HCT116 (cell line): ENCODE measurements around the gene CENPT. TPM values are rescaled to one million over a fixed set of nuclear protein-coding genes. Genes with fewer than 3 reads are reported as not detected.

Experiments
- ATAC-seq: fragments of 200-7000 bp; cut with Tn5 transposase; 2 replicates; pipeline ENCODE4 v1.9.1; 2020; ENCODE audit warnings: mild to moderate bottlenecking, moderate library complexity
- BruUV-seq: library from RNA; stranded (reverse); fragments of 400-500 nt; replicated peaks from 2 replicates; lab custom pipeline; 2021; lab: Mats Ljungman, UMichigan
- CTCF ChIA-PET: fragments of 300-600 bp; sonication (Branson Sonifier 250); formaldehyde crosslinking; loops from one replicate; lab custom pipeline; 2021; ENCODE audit warnings: antibody characterized with exemption; lab: Charles Lee
- POLR2A ChIA-PET: fragments of 300-600, 350-600 bp; sonication (Branson Sonifier 250); formaldehyde crosslinking; loops from one replicate; lab custom pipeline; 2021; ENCODE audit warnings: antibody characterized with exemption; lab: Charles Lee
- RAD21 ChIA-PET, 2 experiments: fragments of 300-600 bp; sonication (Branson Sonifier 250); formaldehyde crosslinking; loops; one replicate each; lab custom pipeline; 2023; ENCODE audit warnings: low total read pairs in 2 of 2; ENCODE audit not compliant: uncharacterized antibody in 2 of 2, unreplicated experiment in 2 of 2, low non-redundant PET in 1 of 2; lab: Charles Lee
- DNase-seq: peaks from one replicate; pipeline ENCODE4 v3.0.0-alpha.2; 2010; ENCODE audit warnings: low read depth, low spot score
- H2AFZ ChIP-seq: fragments of 200-600 bp; shearing (Covaris generic), sonication (generic); 2 replicates; pipeline ENCODE4 v1.6.1; 2017; ENCODE audit warnings: low read depth, mixed run types, mixed read lengths, antibody characterized with exemption, low read length; ENCODE audit not compliant: poor library complexity, severe bottlenecking
- H3K27ac ChIP-seq: 2 replicates; pipeline ENCODE4 v1.5.1; 2012; ENCODE audit warnings: low read depth, low read length
- H3K27me3 ChIP-seq: fragments of 200-600 bp; sonication (generic); 2 replicates; pipeline ENCODE4 v1.6.1; 2016; ENCODE audit warnings: mixed run types, low read length, mixed read lengths; ENCODE audit not compliant: insufficient read depth
- H3K36me3 ChIP-seq, 2 experiments: fragments of 200-500 bp in 1 of 2; fragments of 200-600 bp in 1 of 2; sonication (Bioruptor generic) in 1 of 2; sonication (generic) in 1 of 2; 2 replicates each; pipeline versions ENCODE4 v1.5.1 to v1.6.1; 2014 to 2016; ENCODE audit warnings: low read length in 2 of 2, inconsistent platforms in 1 of 2, mixed read lengths in 1 of 2, mixed run types in 1 of 2; ENCODE audit not compliant: insufficient read depth in 2 of 2, control insufficient read depth in 1 of 2
- H3K4me1 ChIP-seq, 2 experiments: fragments of 200-600 bp in 1 of 2; sonication (generic) in 1 of 2; 2 replicates each; pipeline versions ENCODE4 v1.5.1 to v1.6.1; 2012 to 2017; ENCODE audit warnings: low read length in 2 of 2, inconsistent platforms in 1 of 2, mild to moderate bottlenecking in 1 of 2, mixed read lengths in 1 of 2, mixed run types in 1 of 2, moderate library complexity in 1 of 2; ENCODE audit not compliant: insufficient read depth in 2 of 2, control insufficient read depth in 1 of 2
- H3K4me2 ChIP-seq: fragments of 200-600 bp; sonication (generic); 2 replicates; pipeline ENCODE4 v1.6.1; 2017; ENCODE audit warnings: mixed run types, low read length, mixed read lengths
- H3K4me3 ChIP-seq, 2 experiments: fragments of 200-600 bp in 1 of 2; sonication (generic) in 1 of 2; replicated peaks in 1 of 2; 2 replicates each; pipeline ENCODE4 v1.5.1; 2011 to 2016; ENCODE audit warnings: low read length in 2 of 2, control low read depth in 1 of 2, low read depth in 1 of 2, mild to moderate bottlenecking in 1 of 2, mixed read lengths in 1 of 2, mixed run types in 1 of 2
- H3K79me2 ChIP-seq: fragments of 200-600 bp; sonication (generic); 2 replicates; pipeline ENCODE4 v1.6.1; 2017; ENCODE audit warnings: mild to moderate bottlenecking, mixed run types, low read length, moderate library complexity, mixed read lengths; ENCODE audit not compliant: insufficient read depth
- H3K9ac ChIP-seq: fragments of 200-600 bp; sonication (generic); 2 replicates; pipeline ENCODE4 v1.6.1; 2016; ENCODE audit warnings: low read length, mixed read lengths
- H3K9me2 ChIP-seq: fragments of 200-600 bp; sonication (generic), shearing (Covaris generic); 2 replicates; pipeline ENCODE4 v1.6.1; 2017; ENCODE audit warnings: mixed run types, mild to moderate bottlenecking, moderate library complexity; ENCODE audit not compliant: insufficient read depth
- H3K9me3 ChIP-seq, 2 experiments: fragments of 200-500 bp in 1 of 2; fragments of 200-600 bp in 1 of 2; sonication (Bioruptor generic) in 1 of 2; sonication (generic) in 1 of 2; 2 replicates each; pipeline ENCODE4 v1.6.1; 2014 to 2017; ENCODE audit warnings: low read length in 2 of 2, mixed read lengths in 2 of 2, inconsistent platforms in 1 of 2, low read depth in 1 of 2, mild to moderate bottlenecking in 1 of 2, mixed run types in 1 of 2, moderate library complexity in 1 of 2; ENCODE audit not compliant: control insufficient read depth in 1 of 2, insufficient read depth in 1 of 2
- H4K20me1 ChIP-seq: fragments of 200-600 bp; sonication (generic), shearing (Covaris generic); 2 replicates; pipeline ENCODE4 v1.6.1; 2017; ENCODE audit warnings: mixed run types, mild to moderate bottlenecking, moderate library complexity; ENCODE audit not compliant: insufficient read depth
- EZH2 ChIP-seq: fragments of 200-600 bp; sonication (generic); IDR thresholded peaks from 2 replicates; pipeline ENCODE4 v1.6.1; 2017; ENCODE audit warnings: antibody characterized with exemption, mixed run types
- RAD21 ChIP-seq: IDR thresholded peaks from 2 replicates; pipeline ENCODE4 v1.6.1; 2012; ENCODE audit warnings: low read depth, mild to moderate bottlenecking
- TCF7L2 ChIP-seq: IDR thresholded peaks from 2 replicates; pipeline ENCODE4 v1.7.0; 2011; ENCODE audit warnings: borderline replicate concordance, inconsistent platforms; ENCODE audit not compliant: insufficient read depth, insufficient read length; ENCODE audit errors: extremely low read depth
- ZNF274 ChIP-seq: fragments of 200-500 bp; sonication (Bioruptor generic); IDR thresholded peaks from 2 replicates; pipeline ENCODE4 v1.6.1; 2014; ENCODE audit warnings: mild to moderate bottlenecking, low read depth, low read length, inconsistent platforms
- intact Hi-C: fragments of 100-400 bp; cut with micrococcal nuclease; formaldehyde crosslinking; loops from 2 replicates; pipeline ENCODE4 v1.10.0; 2022
- total RNA-seq: library from RNA; stranded (reverse); gene quantifications from one replicate; pipeline ENCODE4 v1.2.1, GENCODE V29; 2021; ENCODE audit not compliant: unreplicated experiment
- TF ChIP-seq, protein P1 (sequence below): IDR thresholded peaks from 2 replicates; pipeline ENCODE4 v1.6.1; 2011; ENCODE audit warnings: mild to moderate bottlenecking, low read length, moderate library complexity; ENCODE audit not compliant: insufficient replicate concordance; ENCODE audit errors: extremely low read depth
- TF ChIP-seq, protein P2 (sequence below), 3 experiments: fragments of 200-600 bp in 1 of 3; sonication (generic) in 1 of 3; IDR thresholded peaks in 2 of 3; conservative IDR thresholded peaks in 1 of 3; 2 replicates each; pipeline ENCODE4 v1.5.1; 2012 to 2017; ENCODE audit warnings: low read depth in 2 of 3, low read length in 2 of 3, antibody characterized with exemption in 1 of 3, borderline replicate concordance in 1 of 3, control low read depth in 1 of 3, mild to moderate bottlenecking in 1 of 3, mixed read lengths in 1 of 3, mixed run types in 1 of 3, moderate library complexity in 1 of 3; ENCODE audit not compliant: insufficient read depth in 1 of 3

CENPT gene
- total RNA-seq, 1 experiment from 2014 or later: 40.5 TPM

DNA sequence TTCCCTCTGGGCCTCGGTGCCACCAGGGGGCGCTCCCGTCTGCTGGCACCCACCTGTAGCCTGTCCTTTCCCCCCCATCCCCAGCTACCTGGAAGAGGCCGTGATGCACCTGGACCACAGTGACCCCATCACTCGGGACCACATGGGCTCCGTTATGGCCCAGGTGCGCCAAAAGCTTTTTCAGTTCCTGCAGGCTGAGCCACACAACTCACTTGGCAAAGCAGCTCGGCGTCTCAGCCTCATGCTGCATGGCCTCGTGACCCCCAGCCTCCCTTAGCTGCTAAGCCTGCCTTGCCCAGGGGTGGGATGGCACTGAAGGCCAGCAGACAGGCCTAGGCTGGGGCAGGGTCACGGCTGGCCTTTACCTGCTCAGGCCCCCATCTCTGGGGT lies 36.4 kb upstream of the CENPT start:
- POLR2A ChIA-PET: no interaction called here

More for the DNA sequence above, 36.4 kb upstream of the CENPT start:
- H3K27ac ChIP-seq: no peak overlapping the region
- DNase-seq (peak; percentile 29), ATAC-seq (peak; percentile 91)
- H3K36me3 ChIP-seq: peaks cover 29 to 44% of the 10 kb centered on the region in 2 experiments; a peak in 3 of 4 replicates
- RAD21 ChIA-PET: no interaction called here
- CTCF ChIA-PET: interaction anchor here (0.8 to 2.9 kb wide), 14 partner anchors 10 to 427 kb away, joined by 3 to 13 read pairs (median 5); partner anchors contain the start of genes EDC4, PRMT7, PSKH1 and SLC7A6OS
- no peak overlapping the region for H2AFZ ChIP-seq
- intact Hi-C loops: loop anchor here (1.0 to 10.0 kb wide), 3 partner anchors 44 to 341 kb away; no protein-coding TSS in a partner anchor
- H3K4me2 ChIP-seq: no peak overlapping the region
- no peak overlapping the region for H3K4me3 ChIP-seq
- no peaks in the 10 kb centered on the region for H3K79me2 ChIP-seq
- H3K27me3 ChIP-seq: no peaks in the 10 kb centered on the region
- peaks cover 3% of the 10 kb centered on the region; the same call in 1 of the 2 replicates for H4K20me1 ChIP-seq
- H3K9ac ChIP-seq: no peak overlapping the region
- no peaks in the 10 kb centered on the region for H3K9me2 ChIP-seq
- H3K9me3 ChIP-seq: no peaks in the 10 kb centered on the region
- TF ChIP-seq RAD21 (peak; percentile 76), EZH2 (no peak), ZNF274 (no peak), TCF7L2 (no peak)
- TF ChIP-seq, protein P1, sequence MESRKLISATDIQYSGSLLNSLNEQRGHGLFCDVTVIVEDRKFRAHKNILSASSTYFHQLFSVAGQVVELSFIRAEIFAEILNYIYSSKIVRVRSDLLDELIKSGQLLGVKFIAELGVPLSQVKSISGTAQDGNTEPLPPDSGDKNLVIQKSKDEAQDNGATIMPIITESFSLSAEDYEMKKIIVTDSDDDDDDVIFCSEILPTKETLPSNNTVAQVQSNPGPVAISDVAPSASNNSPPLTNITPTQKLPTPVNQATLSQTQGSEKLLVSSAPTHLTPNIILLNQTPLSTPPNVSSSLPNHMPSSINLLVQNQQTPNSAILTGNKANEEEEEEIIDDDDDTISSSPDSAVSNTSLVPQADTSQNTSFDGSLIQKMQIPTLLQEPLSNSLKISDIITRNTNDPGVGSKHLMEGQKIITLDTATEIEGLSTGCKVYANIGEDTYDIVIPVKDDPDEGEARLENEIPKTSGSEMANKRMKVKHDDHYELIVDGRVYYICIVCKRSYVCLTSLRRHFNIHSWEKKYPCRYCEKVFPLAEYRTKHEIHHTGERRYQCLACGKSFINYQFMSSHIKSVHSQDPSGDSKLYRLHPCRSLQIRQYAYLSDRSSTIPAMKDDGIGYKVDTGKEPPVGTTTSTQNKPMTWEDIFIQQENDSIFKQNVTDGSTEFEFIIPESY: no peak
- TF ChIP-seq, protein P2, sequence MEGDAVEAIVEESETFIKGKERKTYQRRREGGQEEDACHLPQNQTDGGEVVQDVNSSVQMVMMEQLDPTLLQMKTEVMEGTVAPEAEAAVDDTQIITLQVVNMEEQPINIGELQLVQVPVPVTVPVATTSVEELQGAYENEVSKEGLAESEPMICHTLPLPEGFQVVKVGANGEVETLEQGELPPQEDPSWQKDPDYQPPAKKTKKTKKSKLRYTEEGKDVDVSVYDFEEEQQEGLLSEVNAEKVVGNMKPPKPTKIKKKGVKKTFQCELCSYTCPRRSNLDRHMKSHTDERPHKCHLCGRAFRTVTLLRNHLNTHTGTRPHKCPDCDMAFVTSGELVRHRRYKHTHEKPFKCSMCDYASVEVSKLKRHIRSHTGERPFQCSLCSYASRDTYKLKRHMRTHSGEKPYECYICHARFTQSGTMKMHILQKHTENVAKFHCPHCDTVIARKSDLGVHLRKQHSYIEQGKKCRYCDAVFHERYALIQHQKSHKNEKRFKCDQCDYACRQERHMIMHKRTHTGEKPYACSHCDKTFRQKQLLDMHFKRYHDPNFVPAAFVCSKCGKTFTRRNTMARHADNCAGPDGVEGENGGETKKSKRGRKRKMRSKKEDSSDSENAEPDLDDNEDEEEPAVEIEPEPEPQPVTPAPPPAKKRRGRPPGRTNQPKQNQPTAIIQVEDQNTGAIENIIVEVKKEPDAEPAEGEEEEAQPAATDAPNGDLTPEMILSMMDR (IDR thresholded peaks at IDR 0.05 in 2 of 3, conservative IDR thresholded peaks at IDR 0.05 in 1 of 3; ENCODE audit: borderline replicate concordance in 1 of 3, insufficient read depth in 1 of 3, low read depth in 2 of 3, low read length in 2 of 3): peak; percentile 85 to 92 (median 91)
- H3K4me1 ChIP-seq: no peaks in the 10 kb centered on the region
- BruUV-seq: no TSS peak
